ENCODE measurements around the gene CPE.
A peak's percentile ranks its signal among the peaks of the same experiment; 100 is the strongest.
"Not testable (repeated sequence)": the region's sequence is repeated elsewhere in the genome, so short reads cannot be mapped to it uniquely, and the experiment has no call there.

The CPE gene

GRCh38 chr4:165378745-165379677 lies at the start of gene CPE:
Gene CPE (plus strand): TSS chr4:165379008. CDS start chr4:165379222, 214 bp downstream.
- peak; percentile 74 for DNase-seq

DNA sequence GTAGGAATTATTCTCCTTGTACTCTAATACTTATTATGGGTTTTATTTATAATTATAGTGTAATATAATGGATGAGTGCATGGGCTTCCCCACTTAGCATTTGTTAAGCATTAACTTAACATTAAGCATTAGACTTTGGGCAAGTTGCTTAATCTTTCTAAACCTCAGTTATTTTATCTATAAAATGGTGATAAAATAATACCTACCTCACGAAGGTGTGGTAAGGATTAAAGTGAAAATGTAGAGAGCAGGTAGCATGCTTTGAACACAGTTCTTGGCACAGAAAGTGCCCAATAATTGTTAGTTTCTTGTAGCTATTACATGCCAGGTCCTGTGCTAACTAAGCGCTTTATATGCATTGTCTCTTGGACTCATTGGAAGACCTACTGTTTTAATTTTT lies 48.7 kb upstream of the CPE start:
- no peak for DNase-seq

DNA sequence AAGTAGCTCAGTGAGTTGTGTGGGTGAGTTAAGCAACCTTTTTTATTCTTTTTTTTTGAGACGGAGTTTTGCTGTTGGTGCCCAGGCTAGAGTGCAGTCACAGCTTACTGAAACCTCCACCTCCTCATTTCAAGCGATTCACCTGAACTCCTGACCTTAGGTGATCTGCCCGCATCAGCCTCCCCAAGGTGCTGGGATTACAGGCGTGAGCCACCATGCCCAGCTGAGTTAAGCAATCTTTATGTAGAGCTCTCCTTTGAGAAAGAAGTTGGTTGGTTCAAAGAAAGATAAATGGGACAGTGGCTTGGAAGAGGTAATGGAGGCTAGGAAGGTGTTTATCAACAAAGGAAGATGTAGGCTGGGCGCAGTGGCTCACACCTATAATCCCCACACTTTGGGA lies 48.1 kb upstream of the CPE start:
- DNase-seq = no peak

DNA sequence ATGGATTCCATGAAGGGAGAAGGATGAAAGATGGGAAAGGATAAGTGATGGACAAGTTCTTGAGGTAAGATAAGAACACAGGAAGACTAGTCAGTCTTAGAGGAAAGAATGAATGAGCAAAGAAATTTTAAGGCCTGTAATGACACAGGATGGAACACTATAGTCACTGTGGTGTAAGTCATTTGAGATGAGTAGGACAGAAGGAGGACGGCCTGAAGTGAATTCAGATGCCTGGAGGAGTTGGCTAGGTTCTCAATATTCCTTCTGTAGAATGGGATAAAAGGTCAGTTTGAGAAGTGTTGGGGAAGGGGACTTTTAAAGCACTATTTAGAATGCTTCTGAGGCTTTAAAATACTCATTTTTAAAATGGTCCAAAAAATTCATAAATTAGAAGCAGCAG lies 47.4 kb upstream of the CPE start:
- no peak for DNase-seq

GRCh38 chr4:165331823-165332222 lies 47.0 kb upstream of the CPE start:
- no peak for DNase-seq

- DNase-seq = no peak
Measured at GRCh38 chr4:165332502-165332901, 46.3 kb upstream of the CPE start.

- DNase-seq = no peak
Measured at GRCh38 chr4:165335163-165335703, 43.6 kb upstream of the CPE start.

GRCh38 chr4:165336743-165337142 lies 42.1 kb upstream of the CPE start:
- no peak for DNase-seq

GRCh38 chr4:165342340-165342739 lies 36.5 kb upstream of the CPE start:
- not testable (repeated sequence) for DNase-seq

DNA sequence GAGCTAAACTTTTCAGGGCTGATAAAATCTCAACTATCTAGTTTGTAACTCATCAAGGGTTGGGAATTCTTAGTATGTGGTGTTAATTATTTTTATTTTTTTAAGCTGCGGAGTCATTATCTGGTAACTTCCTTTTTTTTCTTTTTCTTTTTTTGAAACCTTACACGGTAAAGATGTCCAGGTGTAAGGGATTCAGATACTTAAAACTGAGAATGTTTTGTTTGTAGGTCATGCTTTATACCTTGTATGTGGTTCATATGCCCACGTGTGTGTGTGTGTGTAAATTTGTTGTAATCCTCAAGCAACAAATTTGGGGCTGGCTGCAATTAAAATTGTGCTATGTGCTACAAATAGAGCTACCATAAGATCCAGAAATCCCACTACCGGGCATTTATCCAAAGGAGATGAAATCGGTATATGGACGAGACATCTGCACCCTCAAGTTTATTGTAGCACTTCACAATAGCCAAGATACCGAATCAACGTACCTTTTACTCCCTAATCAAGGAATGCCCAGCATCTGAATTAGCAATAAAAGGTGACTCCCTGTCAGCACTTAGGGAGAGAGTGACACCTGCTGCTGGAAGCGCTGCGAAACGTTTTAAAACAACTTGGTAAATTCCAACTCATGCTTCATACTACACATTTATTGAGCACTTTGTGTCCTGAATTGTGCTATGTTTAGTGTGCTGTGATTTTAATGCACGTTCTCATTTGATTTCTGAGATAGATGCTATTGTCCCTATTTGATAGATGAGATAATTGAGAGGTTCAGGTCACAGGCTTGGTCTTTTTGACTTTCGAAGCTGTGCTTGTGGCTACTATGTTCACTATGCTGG lies 35.2 kb upstream of the CPE start:
- DNase-seq = no peak

GRCh38 chr4:165345666-165346417 lies 33.0 kb upstream of the CPE start:
- DNase-seq = no peak

- no peak for DNase-seq
Measured at GRCh38 chr4:165347647-165348569, 30.9 kb upstream of the CPE start.

DNA sequence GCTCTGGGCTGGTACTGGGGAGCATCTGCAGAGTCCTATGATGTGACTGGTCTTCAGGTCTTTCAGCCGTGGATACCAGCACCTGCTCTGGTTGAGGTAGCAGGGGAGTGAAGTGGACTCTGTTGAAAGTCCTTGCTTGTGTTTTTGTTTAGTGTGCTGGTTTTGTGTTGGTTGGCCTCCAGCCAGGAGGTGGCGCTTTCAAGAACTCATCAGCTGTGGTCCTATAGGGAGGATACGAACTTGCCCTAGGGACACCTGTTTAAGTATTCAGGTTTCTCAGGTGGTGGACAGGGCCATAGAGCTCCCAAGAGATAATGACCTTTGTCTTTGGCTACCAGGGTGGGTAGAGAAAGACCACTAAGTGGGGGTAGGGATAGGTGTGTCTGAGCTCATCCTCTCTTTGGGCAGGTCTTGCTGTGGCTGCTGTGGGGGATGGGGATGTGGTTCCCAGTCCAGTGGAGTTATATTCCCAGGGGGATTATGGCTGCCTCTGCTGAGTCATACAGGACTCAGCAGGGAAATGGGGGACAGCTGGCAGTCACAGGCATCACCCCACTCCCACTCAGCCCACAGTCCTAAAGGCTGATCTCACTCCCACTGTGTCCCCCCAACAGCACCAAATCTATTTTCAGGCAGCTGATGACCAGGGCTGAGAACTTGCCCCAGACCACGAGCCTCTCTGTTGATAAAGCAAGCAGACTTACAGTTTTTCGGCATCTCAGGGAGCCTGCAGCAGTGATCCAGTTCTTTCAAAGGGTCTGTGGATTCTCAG lies 27.3 kb upstream of the CPE start:
- DNase-seq = no peak

DNA sequence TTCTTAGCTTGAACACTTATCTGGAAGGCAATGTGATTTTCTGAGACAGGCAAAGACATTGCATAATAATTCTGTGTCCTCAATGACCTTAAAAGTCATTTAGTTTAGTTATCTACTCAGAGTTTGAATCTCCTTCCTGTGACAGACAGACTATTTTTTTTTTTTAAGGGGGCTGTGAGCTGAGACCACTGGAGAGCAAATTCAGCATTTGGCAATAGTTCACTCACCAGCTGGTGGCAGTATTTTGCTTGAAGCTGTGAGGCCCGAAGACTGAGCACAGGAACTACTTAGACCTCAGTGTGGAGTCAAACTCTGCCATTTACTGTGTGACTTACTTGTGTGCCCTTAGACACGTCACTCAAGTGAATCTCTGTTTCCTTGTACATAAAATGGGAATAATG lies 22.9 kb upstream of the CPE start:
- DNase-seq = no peak

DNA sequence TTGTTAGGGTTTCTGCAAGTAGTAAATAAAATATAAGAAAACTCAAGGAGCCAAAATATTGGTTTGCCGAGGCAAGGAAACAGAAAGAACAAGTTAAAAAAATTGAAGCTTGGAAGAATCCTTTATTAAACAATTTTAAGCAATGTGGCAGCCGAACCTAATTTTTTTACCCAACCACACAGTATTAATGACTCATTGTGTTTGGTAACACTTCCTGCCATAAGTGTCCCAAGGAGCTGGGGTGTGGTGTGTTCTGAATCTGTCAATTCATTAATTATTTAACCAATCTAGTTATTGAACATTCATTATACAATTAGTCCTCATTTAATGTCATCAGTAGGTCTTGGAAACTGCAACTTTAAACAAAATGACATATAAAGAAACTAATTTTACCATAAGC lies 19.3 kb upstream of the CPE start:
- DNase-seq = no peak

- DNase-seq = no peak
Measured at GRCh38 chr4:165360041-165360695, 18.6 kb upstream of the CPE start.

GRCh38 chr4:165360985-165361670 lies 17.7 kb upstream of the CPE start:
- no peak for DNase-seq

- no peak for DNase-seq
Measured at GRCh38 chr4:165361810-165362209, 17.0 kb upstream of the CPE start.

DNA sequence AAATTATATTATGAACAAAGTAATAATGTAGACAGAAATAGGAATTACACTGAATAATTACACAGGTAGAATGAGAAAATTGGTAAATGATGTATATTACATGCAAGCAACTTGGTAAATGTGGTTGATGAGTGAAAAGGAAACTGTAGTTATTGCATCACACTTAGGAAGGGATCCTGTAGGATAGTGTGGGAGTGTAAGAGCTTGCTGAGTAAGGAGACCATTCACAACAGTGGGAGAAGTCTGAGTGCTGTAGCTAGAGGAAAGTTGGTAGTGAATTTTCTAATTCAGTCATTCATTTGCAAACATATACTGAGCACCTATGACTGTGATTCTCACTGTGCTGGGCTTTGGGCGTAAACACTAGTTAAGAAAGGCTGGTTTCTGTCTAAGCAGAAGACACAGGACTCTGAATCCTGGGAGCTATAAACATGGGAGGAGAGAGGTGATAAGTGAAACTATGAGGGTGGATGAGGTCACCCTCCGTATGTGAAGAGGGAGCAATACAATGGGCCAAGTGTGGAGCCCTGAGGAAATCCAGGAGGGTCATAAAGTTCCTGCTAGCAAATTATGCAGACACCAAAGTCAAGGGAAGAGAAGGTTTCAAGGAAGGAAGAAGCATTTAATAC lies 14.2 kb upstream of the CPE start:
- no peak for DNase-seq
